ELF-1 (cell line): ENCODE data around the gene MED28.

Experiments used
- DNase-seq: peaks from one replicate; pipeline ENCODE4 v3.0.0-alpha.2; 2016; ENCODE audit warnings: low read depth, low spot score

Gene MED28

DNA sequence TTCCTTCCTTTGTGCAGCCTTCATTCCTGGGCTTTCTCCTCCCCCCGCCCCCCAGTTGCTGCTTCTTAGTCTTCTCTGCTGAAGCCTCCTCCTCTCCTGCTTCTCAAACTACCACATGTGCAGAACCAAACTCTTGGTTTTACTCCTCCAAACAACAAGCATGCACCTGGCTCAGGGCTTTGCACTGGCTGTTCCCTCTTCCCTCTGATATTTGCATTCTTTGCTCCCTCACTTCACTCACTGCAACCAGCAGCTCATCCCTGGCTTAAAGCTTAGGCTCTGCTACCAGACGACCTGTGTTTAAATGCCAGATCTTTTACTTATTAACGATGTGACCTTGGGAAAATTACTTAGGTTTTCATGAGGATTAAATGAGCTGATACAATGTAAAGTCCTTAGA, 51.4 kb downstream of the MED28 start:
- no peak for DNase-seq

DNA sequence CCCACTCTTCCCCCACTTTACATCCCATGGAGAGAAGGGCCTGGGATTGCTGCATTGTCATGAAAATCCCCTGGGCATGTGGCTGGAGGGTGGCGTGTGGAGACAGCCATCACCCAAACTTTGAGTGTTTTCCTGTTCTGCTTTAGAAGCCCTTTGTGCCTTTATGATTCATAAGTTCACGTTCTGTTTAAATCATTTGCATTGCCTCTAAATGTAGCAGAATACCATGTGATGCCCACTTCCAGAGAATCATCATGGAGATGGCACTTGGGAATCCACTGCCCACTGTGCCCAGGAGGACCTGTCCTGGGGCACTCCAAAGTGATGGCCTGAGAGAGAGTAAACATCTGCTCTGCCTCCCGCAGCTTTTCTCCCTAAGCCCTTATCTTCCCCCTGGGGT, 52.8 kb downstream of the MED28 start:
- no peak for DNase-seq

DNA sequence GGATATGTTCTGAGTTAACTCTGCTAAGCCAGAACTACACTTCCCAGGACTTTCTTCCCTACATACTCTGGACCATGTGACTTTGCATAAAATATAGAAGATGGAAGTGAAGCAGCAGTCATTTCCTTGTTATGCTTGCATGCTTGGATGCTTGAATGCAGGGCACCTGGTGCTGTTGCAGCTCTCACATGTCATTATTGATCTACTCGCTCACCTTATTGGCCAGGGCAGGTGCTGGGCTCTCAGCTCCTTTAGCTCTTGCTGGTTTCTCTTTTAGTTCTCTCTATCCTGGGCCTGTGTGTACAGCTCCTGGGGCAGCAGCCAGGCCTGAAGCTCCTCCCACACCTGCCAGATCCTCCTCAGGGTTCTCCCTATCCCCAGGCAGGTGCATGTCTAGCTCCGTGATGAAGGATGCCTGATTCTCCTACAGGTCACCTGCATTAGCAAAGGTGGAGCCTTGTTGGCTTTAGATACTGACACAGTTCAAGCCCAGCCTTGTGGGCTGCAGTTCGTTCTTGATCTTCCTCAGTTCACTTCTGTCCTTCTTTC, 53.3 kb downstream of the MED28 start:
- no peak for DNase-seq

GRCh38 chr4:17670423-17670822, 56.0 kb downstream of the MED28 start:
- DNase-seq: no peak

DNA sequence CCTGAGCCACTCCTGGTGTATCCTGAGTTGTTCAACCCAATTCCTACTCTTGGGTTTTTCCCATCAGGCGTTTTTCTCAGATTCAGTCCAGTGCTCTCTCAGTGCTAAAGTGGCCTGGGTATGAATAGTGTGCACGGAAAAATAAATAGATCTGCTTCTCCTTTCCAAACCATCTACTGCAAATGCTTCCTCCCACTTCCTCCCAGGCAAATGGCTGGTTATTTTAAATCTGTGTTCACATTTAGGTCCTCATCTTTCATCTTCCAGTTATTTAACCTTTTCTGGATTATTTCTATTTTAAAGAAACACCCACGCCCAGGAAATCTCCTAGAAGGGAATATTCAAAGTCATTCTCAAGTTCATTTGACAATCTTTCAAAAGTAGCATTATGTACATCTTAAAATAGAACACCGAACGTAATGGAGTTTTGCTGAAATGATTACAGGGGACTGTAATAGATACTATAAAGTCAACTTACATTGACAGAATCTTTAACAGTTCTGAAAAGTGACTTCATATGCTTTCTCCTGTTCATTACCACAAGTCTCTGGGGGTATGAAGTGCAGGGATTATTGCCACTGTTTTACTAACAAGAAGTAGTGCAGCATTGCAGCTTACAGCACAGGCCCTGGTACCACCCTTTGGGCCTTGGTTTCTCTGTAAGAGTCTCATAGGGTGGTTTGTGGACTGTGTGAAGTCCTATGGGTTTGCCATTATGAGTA, 66.3 kb downstream of the MED28 start:
- no peak for DNase-seq

DNA sequence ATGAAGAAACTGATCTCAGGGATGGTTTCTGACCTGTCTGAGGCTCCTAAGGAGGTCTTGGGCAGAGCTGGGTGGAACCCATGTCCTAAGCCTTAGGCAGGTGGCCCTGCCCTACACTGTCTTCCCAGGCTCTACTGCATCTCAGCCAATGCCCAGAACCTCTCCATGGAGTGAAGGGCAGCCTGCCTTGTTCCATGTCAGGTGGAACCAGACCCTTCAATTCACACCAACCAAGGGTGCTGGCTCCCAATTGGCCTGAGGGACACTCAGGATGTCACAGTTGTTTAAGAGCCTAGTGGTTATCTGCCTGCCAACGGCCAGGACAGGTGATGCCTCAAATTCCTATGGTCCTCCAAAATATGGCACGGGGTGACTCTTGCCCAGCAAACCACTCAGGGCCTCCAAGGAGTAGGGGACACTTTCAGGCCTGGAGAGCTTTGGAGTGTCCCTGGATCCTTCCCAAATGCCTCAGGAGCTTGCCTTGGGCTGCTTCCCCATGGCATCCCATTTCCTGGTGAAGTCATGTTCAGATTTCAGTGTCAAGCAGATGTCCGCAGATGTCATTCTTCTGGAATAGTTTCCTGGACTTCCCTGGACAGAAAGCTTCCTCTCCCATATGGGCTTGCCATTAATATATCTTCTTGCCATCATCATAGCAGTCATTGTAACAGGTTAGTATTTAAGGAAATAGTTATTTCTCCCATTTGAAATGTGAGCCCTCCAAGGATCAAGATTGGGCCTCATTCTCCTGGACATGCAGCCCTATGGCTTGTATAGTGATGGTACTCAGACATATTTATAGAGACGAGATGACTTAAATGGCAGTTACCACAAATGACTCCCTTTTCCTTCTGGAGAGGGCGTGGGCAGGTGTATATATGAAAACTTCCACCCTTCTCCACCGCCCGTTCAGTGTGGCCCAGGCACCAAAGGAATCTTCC, 67.1 kb downstream of the MED28 start:
- DNase-seq: no peak

DNA sequence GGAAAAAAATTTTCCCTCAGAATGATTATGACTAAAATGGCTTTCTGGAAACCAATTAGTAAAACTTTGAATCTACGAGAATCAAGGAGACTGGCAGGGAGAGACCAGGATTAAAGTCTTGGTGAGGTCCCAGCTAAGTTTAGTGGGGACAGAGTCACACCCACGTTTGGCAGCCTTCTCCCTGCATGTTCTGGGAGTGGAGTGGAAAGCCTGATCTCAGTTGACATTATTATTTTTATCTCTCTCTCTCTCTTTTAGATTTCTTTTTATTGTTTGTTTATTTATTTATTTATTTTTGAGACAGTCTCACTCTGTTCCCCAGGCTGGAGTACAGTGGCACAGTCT, 67.8 kb downstream of the MED28 start:
- no peak for DNase-seq
